Liver (tissue), 3 donors: ENCODE measurements around the gene SGMS1.

Experiments
- CTCF ChIP-seq: fragments of 150-350 bp; IDR thresholded peaks from 2 replicates; pipeline ENCODE4 v1.5.1; 2017; ENCODE audit warnings: improper control_type of control experiment, low read depth, low read length; ENCODE audit not compliant: missing input control
- EGR1 ChIP-seq, 2 donors: IDR thresholded peaks; 2 replicates each; pipeline ENCODE4 v1.6.1; 2016 to 2018; ENCODE audit warnings: antibody characterized with exemption in 2 of 2, low read depth in 2 of 2
- HNF4G ChIP-seq: IDR thresholded peaks from 2 replicates; pipeline ENCODE4 v1.6.1; 2016; ENCODE audit warnings: antibody characterized with exemption
- JUND ChIP-seq, 2 donors: IDR thresholded peaks; 2 replicates each; pipeline ENCODE4 v1.6.1; 2016; ENCODE audit warnings: antibody characterized with exemption in 2 of 2
- MAX ChIP-seq: IDR thresholded peaks from 2 replicates; pipeline ENCODE4 v1.6.1; 2016; ENCODE audit warnings: antibody characterized with exemption
- SP1 ChIP-seq: IDR thresholded peaks from 2 replicates; pipeline ENCODE4 v1.6.1; 2018; ENCODE audit warnings: antibody characterized with exemption, mild to moderate bottlenecking
- donor health status: healthy.
- donor health status: healthy.

- TF ChIP-seq SP1 = no peak
- TF ChIP-seq EGR1 (IDR thresholded peaks at IDR 0.05; ENCODE audit: low read depth in 2 of 2) = no peak
- no peak for TF ChIP-seq CTCF
- no peak for TF ChIP-seq MAX
- no peak for TF ChIP-seq JUND (IDR thresholded peaks at IDR 0.05)
- no peak for TF ChIP-seq HNF4G
Observed at GRCh38 chr10:50362547-50363125, 261.1 kb downstream of the SGMS1 start.
